Measurements from ENCODE around the gene POLR3A.

POLR3A gene

DNA sequence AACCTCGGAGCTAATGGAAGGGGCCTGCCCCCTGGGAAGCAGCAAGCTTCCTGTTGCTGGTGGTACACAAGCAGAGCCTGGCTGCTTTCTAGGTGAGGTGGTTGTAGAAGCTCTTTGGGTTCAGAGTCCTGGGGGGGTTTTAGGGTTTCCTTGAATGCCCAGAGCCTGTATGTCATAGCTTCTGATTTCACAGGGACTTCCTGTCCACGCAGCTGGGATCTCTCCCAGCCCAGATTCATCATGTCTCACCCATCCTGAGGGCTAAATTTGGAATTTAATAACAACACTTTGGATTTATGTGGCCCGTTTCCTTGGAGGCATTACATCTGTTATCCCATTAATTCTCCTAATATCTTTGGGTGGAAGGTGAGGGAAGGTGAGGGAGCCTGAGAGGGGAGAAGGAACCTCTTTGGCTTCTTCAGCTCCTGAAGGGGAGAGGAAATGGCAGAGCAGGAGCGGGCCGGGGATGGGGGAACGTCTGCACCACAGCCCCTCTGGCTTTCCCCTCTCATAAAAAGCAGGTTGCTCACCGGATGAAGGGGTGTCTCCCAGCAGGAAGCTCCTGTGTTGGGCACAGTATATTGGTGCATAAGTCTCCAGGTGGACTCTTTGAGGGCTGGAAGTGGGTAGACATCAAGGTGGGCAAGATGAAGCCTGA, 24.0 kb upstream of the POLR3A start:
- no peak for DNase-seq
- in situ Hi-C loops (cut with HindIII; ENCODE audit: low pct_ligation_motif_present, low pct_unique_long_range_greater_than_20kb, low sequenced_read_pairs): no loop called here

DNA sequence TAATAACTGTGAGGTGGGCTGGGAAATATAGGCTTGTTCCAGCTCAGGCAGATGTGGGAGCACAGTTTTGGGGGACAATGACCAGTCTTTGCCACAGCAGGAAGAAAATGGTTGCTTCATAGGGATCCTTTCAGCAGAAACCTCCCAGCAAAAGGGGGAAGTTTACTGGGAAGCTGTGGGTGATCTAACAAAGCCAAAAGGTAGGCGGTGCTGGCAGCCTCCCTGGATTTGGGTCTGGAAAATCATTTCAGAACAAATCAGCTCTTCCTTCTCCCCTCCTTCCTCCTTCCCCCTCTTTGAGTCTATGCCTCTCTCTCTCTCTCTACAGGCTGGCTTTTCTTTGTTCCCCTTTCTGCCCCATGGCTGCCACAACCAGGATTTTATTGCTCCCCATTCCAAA, 20.5 kb upstream of the POLR3A start:
- no peak for DNase-seq
- in situ Hi-C loops (cut with HindIII; ENCODE audit: low pct_ligation_motif_present, low pct_unique_long_range_greater_than_20kb, low sequenced_read_pairs): loop anchor here (25.0 kb wide), 1 partner anchor 87 kb away; no protein-coding TSS in a partner anchor

DNA sequence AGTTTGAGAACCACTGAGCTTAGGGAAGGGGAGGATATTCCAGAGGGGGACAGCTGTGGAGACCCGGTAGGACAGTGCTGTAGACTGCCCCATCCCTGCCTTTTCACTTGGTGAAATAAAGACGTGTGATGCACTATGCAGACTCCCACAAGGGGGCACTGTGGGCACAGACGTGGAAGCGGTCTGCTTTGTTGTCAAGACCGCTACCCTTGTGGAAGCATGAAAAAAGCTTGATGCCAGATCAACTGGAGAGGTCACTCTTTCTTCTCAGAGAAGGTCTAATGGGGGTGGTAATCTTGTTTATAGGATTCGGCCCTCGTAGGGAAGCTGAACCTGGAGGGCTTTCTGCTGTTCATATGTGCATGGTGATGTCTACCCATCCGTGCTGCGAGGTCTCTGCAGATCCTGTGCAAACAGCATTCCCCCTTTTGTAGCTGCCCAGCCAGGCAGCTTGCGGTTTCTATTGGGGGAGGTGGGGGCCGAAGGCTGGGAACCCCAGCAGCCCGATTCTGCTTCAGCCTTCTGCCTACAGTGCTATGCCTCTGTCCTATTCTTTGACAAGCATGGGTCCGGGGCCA, 18.1 kb upstream of the POLR3A start:
- in situ Hi-C loops (cut with HindIII; ENCODE audit: low pct_ligation_motif_present, low pct_unique_long_range_greater_than_20kb, low sequenced_read_pairs): loop anchor here (25.0 kb wide), 1 partner anchor 90 kb away; no protein-coding TSS in a partner anchor
- peak; percentile 80 for DNase-seq

DNA sequence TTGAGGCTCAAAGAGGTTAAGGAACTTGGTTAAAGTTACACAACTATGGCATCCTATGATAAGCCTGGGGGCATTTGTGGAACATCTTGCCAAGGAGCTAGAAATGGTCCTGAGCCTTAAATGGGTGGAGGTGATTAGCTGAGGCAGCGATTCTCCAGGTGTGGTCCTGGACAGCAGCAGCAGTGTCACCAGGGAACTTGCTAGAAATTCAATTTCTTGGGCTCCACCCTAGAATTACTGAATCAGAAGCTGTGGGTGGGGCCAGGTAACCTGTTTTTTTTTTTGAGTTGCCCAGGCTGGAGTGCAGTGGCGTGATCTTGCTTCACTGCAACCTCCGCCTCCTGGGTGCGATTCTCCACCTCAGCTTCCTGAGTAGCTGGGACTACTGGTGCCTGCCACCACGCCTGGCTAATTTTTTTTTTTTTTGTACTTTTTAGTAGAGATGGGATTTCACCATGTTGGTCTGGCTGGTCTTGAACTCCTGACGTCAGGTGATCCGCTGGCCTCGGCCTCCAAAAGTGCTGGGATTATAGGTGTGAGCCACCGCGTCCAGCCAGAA, 17.5 kb upstream of the POLR3A start:
- in situ Hi-C loops (cut with HindIII; ENCODE audit: low pct_ligation_motif_present, low pct_unique_long_range_greater_than_20kb, low sequenced_read_pairs): loop anchor here (25.0 kb wide), 1 partner anchor 91 kb away; no protein-coding TSS in a partner anchor
- DNase-seq: no peak

DNA sequence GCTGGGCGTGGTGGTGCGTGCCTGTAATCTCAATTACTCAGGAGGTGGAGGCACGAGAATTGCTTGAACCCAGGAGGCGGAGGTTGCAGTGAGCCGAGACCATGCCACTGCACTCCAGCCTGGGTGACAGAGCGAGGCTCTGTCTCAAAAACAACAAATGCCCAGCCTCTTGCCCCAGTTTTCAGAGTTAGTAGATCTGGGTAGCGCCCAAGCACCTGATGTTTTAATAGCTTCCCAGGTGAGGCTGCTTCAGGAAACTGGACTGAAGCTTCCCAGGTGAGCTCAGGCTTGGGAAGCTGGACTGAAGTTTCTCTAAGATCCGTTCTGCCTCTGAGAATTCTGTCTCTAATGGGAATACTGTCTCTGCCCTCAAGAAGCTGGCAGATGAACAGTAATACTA, 16.5 kb upstream of the POLR3A start:
- DNase-seq: no peak
- in situ Hi-C loops (cut with HindIII; ENCODE audit: low pct_ligation_motif_present, low pct_unique_long_range_greater_than_20kb, low sequenced_read_pairs): loop anchor here (25.0 kb wide), 1 partner anchor 91 kb away; no protein-coding TSS in a partner anchor

DNA sequence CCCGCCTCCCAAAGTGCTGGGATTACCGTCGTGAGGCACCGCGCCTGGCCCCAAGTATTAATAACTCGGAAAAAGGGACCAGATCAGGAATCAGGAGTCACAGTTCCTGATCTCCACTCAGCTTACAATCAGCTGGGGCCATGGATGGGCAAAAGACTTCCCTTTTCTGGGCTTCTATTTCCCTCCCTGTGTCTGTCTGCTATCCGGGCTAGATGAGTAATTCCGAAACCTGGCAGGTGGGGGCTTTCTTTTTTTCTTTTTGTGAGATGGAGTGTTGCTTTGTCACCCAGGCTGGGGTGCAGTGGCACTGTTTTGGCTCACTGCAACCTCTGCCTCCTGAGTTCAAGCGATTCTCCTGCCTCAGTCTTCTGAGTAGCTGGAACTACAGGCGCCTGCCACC, 15.9 kb upstream of the POLR3A start:
- in situ Hi-C loops (cut with HindIII; ENCODE audit: low pct_ligation_motif_present, low pct_unique_long_range_greater_than_20kb, low sequenced_read_pairs): loop anchor here (25.0 kb wide), 1 partner anchor 92 kb away; no protein-coding TSS in a partner anchor
- no peak for DNase-seq

DNA sequence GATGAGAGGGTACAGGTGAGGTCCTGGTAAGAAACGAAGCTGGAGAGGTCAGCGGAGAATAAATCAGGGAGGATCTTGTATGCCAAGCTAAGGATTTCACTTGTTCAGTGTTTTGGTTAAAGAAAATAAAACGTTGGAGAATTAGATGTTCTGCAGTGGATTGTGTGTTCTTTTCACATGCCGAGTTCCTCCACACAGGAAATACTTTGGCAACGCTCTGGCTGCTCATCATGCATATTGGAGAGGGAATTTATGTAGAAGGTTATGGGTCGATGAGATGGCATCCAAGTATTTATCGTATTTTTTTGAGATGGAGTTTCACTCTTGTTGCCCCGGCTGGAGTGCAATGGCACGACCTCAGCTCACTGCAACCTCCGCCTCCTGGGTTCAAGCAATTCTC, 15.4 kb upstream of the POLR3A start:
- in situ Hi-C loops (cut with HindIII; ENCODE audit: low pct_ligation_motif_present, low pct_unique_long_range_greater_than_20kb, low sequenced_read_pairs): loop anchor here (25.0 kb wide), 1 partner anchor 93 kb away; no protein-coding TSS in a partner anchor
- no peak for DNase-seq

DNA sequence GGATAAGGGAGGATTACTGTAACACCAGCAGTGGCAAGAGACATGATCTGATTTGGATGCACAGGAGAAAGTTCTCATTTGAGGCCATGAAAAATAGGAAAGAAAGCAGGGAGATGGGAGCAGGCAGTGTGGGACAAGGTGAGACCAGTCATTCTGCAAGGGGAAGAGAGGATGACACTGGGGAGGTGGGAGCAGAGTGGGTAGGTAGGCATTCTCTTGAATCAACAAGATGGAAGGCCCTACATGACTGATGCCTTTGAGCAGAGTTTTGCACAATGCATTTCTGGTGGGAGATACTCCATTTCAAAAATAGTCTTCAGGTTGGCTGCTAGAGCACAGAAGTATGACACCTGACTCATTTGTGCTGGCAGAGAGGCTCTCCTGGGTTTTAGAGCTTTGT, 14.9 kb upstream of the POLR3A start:
- no peak for DNase-seq
- in situ Hi-C loops (cut with HindIII; ENCODE audit: low pct_ligation_motif_present, low pct_unique_long_range_greater_than_20kb, low sequenced_read_pairs): loop anchor here (25.0 kb wide), 1 partner anchor 93 kb away; no protein-coding TSS in a partner anchor

DNA sequence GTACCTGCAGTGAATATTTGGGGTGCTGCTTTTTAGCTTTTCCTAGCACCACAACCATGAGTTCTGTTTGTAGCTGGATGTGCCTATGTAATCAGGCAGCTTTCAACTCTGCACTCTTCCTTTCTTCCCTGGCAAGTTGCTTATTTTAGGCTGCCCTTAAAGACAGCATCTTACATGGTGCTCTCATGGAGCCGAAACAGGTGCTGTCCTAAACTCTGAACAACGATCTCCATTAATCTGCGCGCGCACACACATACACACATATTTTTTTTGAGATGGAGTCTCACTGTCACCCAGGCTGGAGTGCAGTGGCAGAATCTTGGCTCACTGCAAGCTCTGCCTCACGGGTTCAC, 13.4 kb upstream of the POLR3A start:
- no peak for DNase-seq
- in situ Hi-C loops (cut with HindIII; ENCODE audit: low pct_ligation_motif_present, low pct_unique_long_range_greater_than_20kb, low sequenced_read_pairs): loop anchor here (25.0 kb wide), 1 partner anchor 95 kb away; no protein-coding TSS in a partner anchor

DNA sequence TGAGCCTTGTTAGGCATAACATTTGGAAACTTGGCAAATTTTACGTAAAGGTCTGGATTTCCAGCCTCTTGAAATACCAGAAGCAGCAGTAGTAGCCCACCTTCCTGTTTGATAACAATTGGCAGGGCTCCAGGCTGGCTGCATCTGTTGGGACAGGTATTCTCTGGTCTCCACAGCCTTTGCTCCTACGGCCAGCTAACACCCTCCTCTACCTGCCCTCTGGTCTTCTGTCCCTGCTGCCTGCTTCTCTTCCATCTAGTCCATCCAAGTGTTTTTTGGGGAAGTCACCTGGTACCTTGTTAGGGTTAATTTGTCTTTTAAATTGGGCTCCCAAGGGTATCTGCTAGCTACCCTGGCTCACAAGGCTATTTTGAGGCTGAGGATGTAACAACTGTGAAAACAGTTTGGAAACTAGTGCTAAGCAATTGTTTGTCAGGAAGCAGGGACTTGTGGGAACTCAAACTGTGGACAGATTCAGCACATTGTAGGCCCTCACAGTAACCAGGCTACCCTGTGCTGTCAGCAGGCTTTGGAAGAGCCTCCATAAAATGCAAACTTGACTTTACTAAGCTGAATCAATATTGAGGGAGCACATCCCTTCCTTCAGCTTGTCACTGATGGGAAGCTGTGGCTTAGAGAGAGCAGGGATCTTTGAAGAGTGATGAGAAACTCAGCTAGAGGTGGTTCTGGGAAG, 12.9 kb upstream of the POLR3A start:
- in situ Hi-C loops (cut with HindIII; ENCODE audit: low pct_ligation_motif_present, low pct_unique_long_range_greater_than_20kb, low sequenced_read_pairs): loop anchor here (25.0 kb wide), 1 partner anchor 95 kb away; no protein-coding TSS in a partner anchor

DNA sequence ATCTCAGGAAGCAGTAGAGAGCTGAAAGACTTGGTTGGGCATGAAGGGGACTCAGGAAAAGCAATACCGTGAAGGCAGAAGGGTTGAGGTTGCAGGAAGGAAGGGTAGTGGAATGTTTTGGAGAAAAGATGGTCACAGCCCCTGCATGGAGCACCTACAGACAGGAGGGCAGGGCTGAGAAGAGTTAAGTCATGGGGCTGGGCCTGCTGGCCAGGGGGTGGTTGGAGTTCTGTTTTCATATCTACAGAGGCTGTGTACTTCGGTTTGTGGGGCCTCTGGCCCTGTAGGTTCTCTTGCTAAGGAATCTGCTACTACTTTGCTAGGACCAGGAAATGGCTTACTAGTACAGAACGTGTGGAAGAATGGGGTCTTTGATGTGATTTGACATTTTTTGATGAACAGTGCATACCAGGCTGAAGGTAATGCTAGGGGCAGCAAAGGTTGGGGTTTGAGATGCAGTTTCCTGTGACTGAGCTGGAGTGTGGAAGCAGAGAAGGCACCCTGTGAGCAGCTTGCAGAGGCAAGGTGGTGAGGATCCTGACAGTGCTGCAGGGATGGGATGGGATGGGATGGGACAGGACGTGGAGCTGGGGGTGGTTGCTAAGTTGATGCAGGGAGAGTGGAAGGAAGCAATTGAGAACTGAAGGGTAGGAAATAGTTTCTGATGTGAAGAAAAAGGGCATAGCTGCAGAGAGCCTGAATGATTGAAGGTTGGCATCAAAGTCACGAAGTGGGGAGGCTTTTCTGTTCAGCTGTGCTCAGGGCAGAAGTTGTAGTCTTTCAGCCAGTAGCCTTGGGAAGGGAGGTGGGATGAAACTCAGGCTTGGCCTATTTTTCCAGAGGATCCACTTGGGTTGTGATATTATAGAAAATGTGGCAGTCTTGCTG, 12.1 kb upstream of the POLR3A start:
- in situ Hi-C loops (cut with HindIII; ENCODE audit: low pct_ligation_motif_present, low pct_unique_long_range_greater_than_20kb, low sequenced_read_pairs): loop anchor here (25.0 kb wide), 1 partner anchor 96 kb away; no protein-coding TSS in a partner anchor

More for the DNA sequence above, 12.9 kb upstream of the POLR3A start:
- no peak for DNase-seq

DNA sequence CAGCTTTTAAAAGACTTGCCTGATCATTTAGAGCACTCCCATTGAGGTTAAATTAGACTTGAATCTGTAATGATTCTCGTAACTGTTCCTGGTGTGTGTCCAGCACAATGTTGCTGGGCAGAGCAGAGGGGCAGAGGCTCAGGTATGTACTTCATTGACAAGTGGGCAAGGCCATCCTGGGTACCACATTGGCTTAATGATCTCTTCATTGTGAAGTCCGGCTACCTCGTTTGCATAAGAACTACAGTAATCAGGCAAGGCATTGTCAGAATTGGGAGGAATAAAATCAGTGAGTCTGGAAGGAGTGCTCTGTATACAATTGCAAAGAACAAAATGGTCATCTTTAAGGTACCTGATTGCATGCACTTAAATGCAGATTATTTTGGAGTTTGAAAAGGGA, 10.4 kb upstream of the POLR3A start:
- no peak for DNase-seq
- in situ Hi-C loops (cut with HindIII; ENCODE audit: low pct_ligation_motif_present, low pct_unique_long_range_greater_than_20kb, low sequenced_read_pairs): loop anchor here (25.0 kb wide), 1 partner anchor 98 kb away; no protein-coding TSS in a partner anchor

More for the DNA sequence above, 12.1 kb upstream of the POLR3A start:
- no peak for DNase-seq

DNA sequence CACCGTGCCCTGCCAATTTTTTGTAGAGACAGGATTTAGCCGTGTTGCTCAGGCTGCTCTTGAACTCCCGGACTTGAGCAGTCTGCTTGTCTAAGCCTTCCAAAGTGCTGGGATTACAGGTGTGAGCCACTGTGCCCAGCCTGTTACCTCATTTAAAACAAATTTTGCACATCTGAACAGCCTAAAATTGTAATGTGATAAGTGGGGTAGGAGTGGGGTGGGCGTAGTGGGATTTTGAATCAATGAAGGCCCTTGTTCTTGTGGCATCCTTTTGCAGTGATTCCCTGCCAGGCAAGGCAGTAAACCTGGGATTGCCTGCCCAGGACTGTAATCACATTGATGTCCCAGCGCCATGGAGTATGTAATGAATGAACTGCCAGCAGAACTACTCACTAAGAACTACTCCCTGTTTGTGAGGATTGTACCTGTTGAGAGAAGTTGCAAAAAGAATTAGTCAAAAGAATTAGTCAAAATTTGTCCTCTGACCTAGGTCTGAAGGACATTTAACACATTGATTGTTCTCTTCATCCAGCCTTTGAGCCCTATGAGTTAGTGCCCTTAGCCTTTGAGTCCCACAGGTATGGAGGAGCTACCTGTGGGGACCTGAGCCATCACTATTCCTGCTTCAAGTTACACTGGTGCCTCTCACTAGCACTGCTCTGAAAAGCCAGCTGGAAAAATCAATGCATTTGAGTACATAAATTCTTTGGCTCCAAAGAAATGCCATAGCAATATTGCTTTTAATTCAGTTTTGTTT, 9.7 kb upstream of the POLR3A start:
- in situ Hi-C loops (cut with HindIII; ENCODE audit: low pct_ligation_motif_present, low pct_unique_long_range_greater_than_20kb, low sequenced_read_pairs): loop anchor here (25.0 kb wide), 1 partner anchor 98 kb away; no protein-coding TSS in a partner anchor

DNA sequence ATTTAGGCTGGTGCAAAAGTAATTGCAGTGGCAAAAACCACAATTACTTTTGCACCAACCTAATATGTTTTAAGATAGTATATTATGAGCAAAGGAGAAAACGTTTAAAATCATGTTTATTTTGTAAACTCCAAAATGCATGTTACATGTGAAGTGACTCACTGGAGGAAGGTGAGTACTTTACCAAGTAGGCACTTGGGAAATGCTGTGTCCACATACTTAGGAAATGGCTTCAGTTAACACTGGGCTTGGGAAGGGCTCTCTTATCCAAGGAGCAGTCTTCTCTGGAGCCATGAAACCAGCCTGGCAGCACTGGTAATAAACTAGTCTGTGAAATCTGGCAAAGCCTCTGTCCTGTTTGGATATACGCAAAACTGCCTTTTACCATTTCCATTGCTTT, 8.8 kb upstream of the POLR3A start:
- no peak for DNase-seq
- in situ Hi-C loops (cut with HindIII; ENCODE audit: low pct_ligation_motif_present, low pct_unique_long_range_greater_than_20kb, low sequenced_read_pairs): loop anchor here (25.0 kb wide), 1 partner anchor 99 kb away; no protein-coding TSS in a partner anchor

More for the DNA sequence above, 9.7 kb upstream of the POLR3A start:
- no peak for DNase-seq

DNA sequence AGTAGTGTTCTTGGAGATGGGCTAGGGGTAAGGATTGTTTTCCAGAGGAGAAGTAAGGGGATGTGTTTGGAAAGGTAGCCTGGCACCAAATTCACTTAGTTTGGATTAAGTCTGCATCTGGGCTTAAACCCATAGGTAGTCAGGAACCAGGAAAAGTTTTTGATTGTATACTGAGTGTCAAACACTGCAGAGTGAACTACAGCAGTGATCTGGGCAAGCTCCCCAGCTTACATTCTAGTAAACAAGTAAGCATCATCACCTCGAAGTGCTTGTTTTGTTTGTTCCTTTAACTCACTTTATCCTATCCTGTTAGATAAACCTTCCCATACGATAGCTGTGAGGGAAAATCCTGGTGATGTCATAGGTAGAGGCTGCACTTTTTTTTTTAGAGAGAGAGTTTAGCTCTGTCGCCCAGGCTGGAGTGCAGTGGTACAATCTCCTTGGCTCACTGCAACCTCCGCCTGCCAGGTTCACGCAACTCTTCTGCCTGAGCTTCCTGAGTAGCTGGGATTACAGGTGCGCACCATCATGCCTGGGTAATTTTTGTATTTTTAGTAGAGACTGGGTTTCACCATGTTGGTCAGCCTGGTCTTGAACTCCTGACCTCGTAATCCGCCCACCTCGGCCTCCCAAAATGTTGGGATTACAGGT, 6.7 kb upstream of the POLR3A start:
- in situ Hi-C loops (cut with HindIII; ENCODE audit: low pct_ligation_motif_present, low pct_unique_long_range_greater_than_20kb, low sequenced_read_pairs): loop anchor here (25.0 kb wide), 1 partner anchor 101 kb away; no protein-coding TSS in a partner anchor

DNA sequence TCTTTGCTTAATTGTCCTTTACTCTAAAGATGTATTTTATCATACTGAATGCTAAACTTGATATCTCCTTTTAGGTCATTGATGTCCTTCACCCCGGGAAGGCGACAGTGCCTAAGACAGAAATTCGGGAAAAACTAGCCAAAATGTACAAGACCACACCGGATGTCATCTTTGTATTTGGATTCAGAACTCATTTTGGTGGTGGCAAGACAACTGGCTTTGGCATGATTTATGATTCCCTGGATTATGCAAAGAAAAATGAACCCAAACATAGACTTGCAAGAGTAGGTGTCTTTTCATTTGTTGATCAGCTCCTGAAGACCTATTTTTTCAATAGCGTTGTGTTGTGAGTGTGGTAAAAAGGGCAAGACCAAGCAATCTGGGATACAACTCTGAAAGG, 6.1 kb upstream of the POLR3A start:
- no peak for DNase-seq
- in situ Hi-C loops (cut with HindIII; ENCODE audit: low pct_ligation_motif_present, low pct_unique_long_range_greater_than_20kb, low sequenced_read_pairs): loop anchor here (25.0 kb wide), 1 partner anchor 102 kb away; no protein-coding TSS in a partner anchor

More for the DNA sequence above, 6.7 kb upstream of the POLR3A start:
- DNase-seq: no peak

DNA sequence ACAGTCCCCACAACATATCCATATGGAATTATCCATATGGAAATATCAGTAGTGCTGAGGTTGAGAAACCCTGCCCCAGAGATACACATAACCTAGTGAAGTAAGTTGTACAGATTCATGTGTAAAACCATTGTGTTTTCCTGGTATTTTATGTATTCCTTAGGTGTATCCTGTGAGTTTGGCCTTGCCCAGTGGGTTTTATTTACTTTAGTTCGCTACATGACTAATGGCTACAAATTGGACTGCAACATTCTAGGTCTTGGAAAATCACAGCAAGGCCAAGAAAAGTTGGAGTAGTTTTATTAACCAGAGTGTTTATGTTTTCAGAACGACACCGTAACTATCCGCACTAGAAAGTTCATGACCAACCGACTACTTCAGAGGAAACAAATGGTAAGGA, 5.7 kb upstream of the POLR3A start:
- in situ Hi-C loops (cut with HindIII; ENCODE audit: low pct_ligation_motif_present, low pct_unique_long_range_greater_than_20kb, low sequenced_read_pairs): loop anchor here (25.0 kb wide), 1 partner anchor 102 kb away; no protein-coding TSS in a partner anchor
- DNase-seq: no peak

All from ACHN (cell line).